ENCODE data around the gene FTSJ3. TPM values are rescaled to one million over a fixed set of nuclear protein-coding genes. Genes with fewer than 3 reads are reported as not detected.

Gene FTSJ3
- total RNA-seq, 1 experiment from 2014 or later: 124 TPM

GRCh38 chr17:63790057-63790456, 37.4 kb downstream of the FTSJ3 start:
- DNase-seq (ENCODE audit: low spot score): no peak

- no peak for DNase-seq (ENCODE audit: low spot score)
Observed at GRCh38 chr17:63786971-63787711, 40.3 kb downstream of the FTSJ3 start.

DNA sequence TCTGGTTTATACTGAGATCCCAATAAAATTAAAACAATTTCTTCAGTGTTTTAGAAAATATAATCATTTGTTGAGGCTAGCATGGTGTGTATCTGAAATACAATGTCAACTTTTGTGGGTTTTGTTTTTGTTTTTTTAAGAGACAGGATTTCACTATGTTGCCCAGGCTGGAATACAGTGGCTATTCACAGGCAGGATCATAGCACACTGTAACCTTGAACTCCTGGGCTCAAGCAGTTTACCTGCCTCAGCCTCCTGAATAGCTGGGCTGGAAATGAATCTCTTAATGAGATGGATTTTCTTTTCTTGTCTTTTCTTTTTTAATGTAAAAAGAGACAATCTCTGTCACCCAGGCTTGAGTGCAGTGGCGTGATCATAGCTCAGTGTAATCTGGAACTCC, 41.3 kb downstream of the FTSJ3 start:
- DNase-seq (ENCODE audit: low spot score): no peak

- DNase-seq (ENCODE audit: low spot score): no peak
Observed at GRCh38 chr17:63785556-63785955, 41.9 kb downstream of the FTSJ3 start.

DNA sequence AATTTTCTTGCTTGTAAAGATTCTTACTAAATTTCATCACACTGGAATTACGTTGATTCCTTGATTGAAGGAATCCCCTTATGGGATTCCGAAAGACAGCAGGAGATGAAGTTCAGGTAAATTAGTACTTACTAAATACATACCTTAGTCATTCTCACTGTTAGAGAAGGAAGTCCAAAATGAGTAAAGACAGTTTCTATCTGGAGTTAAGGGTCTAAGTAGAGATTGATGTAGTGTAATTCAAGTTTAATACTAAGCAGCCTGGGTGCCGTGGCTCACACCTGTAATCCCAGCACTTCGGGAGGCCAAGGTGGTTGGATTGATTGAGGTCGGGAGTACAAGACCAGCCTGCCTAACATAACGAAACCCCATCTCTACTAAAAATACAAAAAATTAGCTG, 43.9 kb downstream of the FTSJ3 start:
- DNase-seq (ENCODE audit: low spot score): no peak

GRCh38 chr17:63780928-63781327, 46.5 kb downstream of the FTSJ3 start:
- no peak for DNase-seq (ENCODE audit: low spot score)

DNA sequence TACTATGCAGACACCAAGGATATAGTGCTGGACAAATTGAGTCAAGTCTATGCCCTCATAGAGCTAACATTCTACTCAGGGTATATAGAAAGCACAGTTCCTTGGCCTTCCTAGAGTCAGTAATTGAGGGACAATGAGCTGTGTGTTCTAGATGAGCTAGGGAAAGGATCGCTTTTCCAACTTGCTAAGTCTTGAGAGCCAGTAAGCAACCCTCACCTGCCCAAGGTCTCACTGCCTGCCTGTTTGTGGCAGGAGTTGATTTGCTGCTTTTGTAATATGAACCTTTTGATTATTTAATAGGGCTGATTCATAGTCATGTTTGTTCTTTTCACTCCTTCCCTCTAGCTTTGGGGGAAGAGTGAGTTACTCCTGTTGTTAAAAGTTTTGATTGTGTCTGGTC, 47.0 kb downstream of the FTSJ3 start:
- peak; percentile 19 for DNase-seq (ENCODE audit: low spot score)

DNA sequence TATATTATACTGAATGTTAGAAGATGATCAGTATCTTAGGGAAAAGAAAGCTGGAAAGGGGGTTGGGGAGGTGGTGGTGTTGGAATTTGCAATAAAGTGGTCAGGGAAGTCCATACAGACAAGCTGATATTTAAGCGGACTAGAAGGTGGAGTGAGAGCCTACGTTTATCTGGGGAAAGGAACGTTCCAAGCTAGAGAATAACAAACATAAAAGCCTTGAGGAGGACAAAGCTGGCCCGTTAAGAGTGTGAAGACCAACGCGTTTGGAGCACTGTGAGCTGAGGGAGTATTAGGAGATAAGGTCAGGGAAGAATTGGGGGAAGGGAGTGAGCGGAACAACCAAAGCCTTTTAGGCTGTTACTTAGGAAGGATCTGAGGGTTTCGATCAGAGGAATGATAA, 52.0 kb downstream of the FTSJ3 start:
- DNase-seq (ENCODE audit: low spot score): no peak

DNA sequence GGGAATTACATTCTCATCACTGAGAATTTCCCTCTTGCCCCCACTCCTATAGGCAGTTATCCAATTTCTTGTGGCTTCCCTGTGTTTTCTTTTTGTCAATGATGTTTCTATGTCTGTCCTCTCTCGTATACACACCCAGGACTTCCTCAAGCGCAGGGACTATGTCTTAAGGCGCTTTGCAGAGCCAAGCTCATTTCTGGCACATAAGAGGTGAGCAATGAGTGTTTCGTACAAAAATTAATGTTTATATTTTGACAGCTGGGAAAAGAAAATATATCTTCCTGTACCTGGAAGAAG, 52.5 kb downstream of the FTSJ3 start:
- DNase-seq (ENCODE audit: low spot score): no peak

GRCh38 chr17:63774141-63774968, 53.1 kb downstream of the FTSJ3 start, which contains the start of gene DDX42:
TSS of gene DDX42 (plus strand) at chr17:63774170. CDS start at chr17:63787050, 12,880 bp downstream.
- peak; percentile 31 for DNase-seq (ENCODE audit: low spot score)

DNA sequence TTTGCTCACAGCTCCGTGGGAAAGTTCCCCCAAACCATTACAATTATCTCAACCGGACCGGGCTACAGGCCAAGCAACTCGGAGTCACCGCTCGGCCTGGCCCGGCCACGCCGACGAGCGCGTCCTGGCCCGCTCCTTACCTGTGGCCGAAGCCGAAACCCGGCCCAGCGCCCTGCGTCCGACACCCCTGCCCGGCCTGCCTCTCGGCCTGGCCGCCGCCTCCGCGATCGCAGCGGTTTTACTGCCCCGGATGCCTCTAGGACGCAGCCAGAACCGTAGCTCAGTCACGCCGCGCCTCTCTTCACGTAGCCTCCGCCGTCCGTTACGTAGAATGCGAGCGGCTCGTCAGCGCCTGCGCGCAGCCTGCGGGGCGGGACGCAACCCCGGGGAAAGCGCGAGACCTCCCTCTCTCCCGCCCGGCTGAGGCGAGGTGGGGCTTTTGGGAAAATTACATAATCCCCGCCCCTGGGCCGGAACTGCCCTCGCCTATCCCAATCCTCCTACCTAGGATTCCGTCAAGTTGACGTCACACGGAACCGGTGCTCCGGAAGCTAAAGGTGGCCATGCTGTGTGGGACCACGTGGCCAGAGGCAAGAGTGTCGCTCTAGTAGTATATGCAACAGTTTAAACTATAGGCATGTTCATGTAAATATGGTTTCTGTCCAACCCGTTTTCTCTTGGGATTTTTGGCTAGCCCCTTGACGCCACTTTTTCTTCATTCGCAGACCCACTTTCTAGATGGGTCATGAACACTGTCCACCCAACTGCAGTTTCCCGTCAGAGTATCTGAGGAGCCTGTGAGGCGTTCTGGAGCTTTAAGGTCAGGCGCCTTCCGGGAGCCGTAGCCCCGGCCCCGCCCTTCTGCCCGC, 54.0 kb downstream of the FTSJ3 start, which contains the start of gene CCDC47:
CCDC47 (minus strand) TSS at position 326 of the 869 bp plus-strand sequence. CDS start 7,422 bp downstream, outside the sequence.
- DNase-seq (ENCODE audit: low spot score): peak; percentile 100

- no peak for DNase-seq (ENCODE audit: low spot score)
Observed at GRCh38 chr17:63772801-63773271, 54.6 kb downstream of the FTSJ3 start.

Other genes with a start within 250 kb of the FTSJ3 start
- 20.7 and 28.1 TPM in 2 replicates for gene TACO1, start 226.8 kb downstream of the FTSJ3 start, total RNA-seq (2014; rRNA removed; shearing (Covaris generic))
- gene MAP3K3, start 205.2 kb downstream of the FTSJ3 start, total RNA-seq (2014; rRNA removed; shearing (Covaris generic)): 13.9 and 17.9 TPM in 2 replicates
- 20.3 and 27.8 TPM in 2 replicates for gene LIMD2, start 127.5 kb downstream of the FTSJ3 start, total RNA-seq (2014; rRNA removed; shearing (Covaris generic))
- 18.5 and 19.9 TPM in 2 replicates for gene STRADA, start 85.9 kb downstream of the FTSJ3 start, total RNA-seq (2014; rRNA removed; shearing (Covaris generic))
- 50.4 and 69.3 TPM in 2 replicates for gene CCDC47, start 54.1 kb downstream of the FTSJ3 start, total RNA-seq (2014; rRNA removed; shearing (Covaris generic))
- 21.0 and 30.5 TPM in 2 replicates for gene DDX42, start 53.5 kb downstream of the FTSJ3 start, total RNA-seq (2014; rRNA removed; shearing (Covaris generic))
- 64.8 and 71.7 TPM in 2 replicates for gene PSMC5, start 232 bp downstream of the FTSJ3 start, total RNA-seq (2014; rRNA removed; shearing (Covaris generic))
- 86.3 and 152 TPM in 2 replicates for gene SMARCD2, start 15.0 kb upstream of the FTSJ3 start, total RNA-seq (2014; rRNA removed; shearing (Covaris generic))
- not detected in 2 replicates for gene CSH2, start 46.0 kb upstream of the FTSJ3 start, total RNA-seq (2014; rRNA removed; shearing (Covaris generic))
- not detected in 2 replicates for gene GH2, start 54.3 kb upstream of the FTSJ3 start, total RNA-seq (2014; rRNA removed; shearing (Covaris generic))
- not detected in 2 replicates for gene CSH1, start 68.9 kb upstream of the FTSJ3 start, total RNA-seq (2014; rRNA removed; shearing (Covaris generic))
- gene CSHL1, start 83.6 kb upstream of the FTSJ3 start, total RNA-seq (2014; rRNA removed; shearing (Covaris generic)): not detected in 2 replicates
- not detected in 2 replicates for gene GH1, start 91.2 kb upstream of the FTSJ3 start, total RNA-seq (2014; rRNA removed; shearing (Covaris generic))
- 1.1 TPM in 1 of 2 replicates, not detected in the other for gene CD79B, start 104.7 kb upstream of the FTSJ3 start, total RNA-seq (2014; rRNA removed; shearing (Covaris generic))
- gene SCN4A, start 145.3 kb upstream of the FTSJ3 start, total RNA-seq (2014; rRNA removed; shearing (Covaris generic)): 0.02 TPM in 2 replicates
- 0.27 and 2.3 TPM in 2 replicates for gene PRR29, start 170.7 kb upstream of the FTSJ3 start, total RNA-seq (2014; rRNA removed; shearing (Covaris generic))
- 0.14 TPM in 1 of 2 replicates, not detected in the other for gene ICAM2, start 193.0 kb upstream of the FTSJ3 start, total RNA-seq (2014; rRNA removed; shearing (Covaris generic))

Measured in H4 (cell line).